ENCODE measurements around the gene SENP1.

DNA sequence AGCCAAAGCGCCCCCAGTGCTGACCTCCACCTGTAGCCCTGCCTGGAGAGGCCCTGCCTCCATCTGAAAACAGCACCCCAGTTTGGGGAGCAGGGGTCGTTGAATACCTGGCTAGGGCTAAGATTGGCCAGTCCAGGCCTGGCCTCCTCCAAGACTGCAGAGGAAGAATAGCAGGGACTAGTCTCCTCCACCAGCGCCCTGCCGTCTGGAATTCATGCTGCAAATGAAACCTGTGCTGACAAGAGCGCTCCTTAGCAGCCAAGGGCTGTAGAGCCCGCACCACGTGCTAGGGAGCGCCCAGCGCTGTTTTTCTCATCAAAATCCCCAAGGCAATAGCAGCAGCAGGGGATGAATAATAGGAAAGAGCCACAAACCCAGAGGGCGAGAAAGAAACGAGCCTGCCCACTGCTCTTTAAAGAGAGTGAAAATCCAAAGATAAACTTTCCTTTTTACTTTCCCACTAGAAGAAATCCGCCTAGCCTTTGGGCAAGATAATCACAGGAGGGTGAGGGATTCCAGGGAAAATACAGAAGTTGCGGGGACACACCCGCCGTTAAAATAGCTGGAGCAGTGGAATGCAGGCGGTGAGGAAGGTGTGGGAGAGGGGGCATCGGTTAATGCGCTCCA is 104.9 kb downstream of the SENP1 start:
- TF ChIP-seq CTCF (IDR thresholded peaks at IDR 0.05) (no peak), POLR2A (IDR thresholded peaks at IDR 0.05) (peak in 1 of 2 donors; percentile 2)

All from adrenal gland (tissue), 5 donors.